HUES48 (cell line): ENCODE results near the gene ULK1.

Experiments used
- H3K27ac ChIP-seq: one replicate; pipeline ENCODE4 v1.7.0; 2013; ENCODE audit warnings: low read depth, low read length, inconsistent platforms
- H3K27me3 ChIP-seq: 2 replicates; pipeline ENCODE4 v1.6.1; 2013; ENCODE audit warnings: mild to moderate bottlenecking, low read length; ENCODE audit not compliant: control insufficient read depth, insufficient read depth
- H3K36me3 ChIP-seq: 2 replicates; pipeline ENCODE4 v1.6.1; 2013; ENCODE audit warnings: low read length; ENCODE audit not compliant: control insufficient read depth, insufficient read depth
- H3K4me1 ChIP-seq: 2 replicates; pipeline ENCODE4 v1.6.1; 2013; ENCODE audit warnings: mild to moderate bottlenecking, low read length; ENCODE audit not compliant: control insufficient read depth, insufficient read depth
- H3K4me3 ChIP-seq: 2 replicates; pipeline ENCODE4 v1.5.1; 2013; ENCODE audit warnings: mild to moderate bottlenecking, low read depth, low read length
- H3K9ac ChIP-seq: 2 replicates; pipeline ENCODE4 v1.6.1; 2013; ENCODE audit warnings: mild to moderate bottlenecking, low read depth, low read length, moderate library complexity
- H3K9me3 ChIP-seq: 2 replicates; pipeline ENCODE4 v1.6.1; 2013; ENCODE audit warnings: low read length; ENCODE audit not compliant: control insufficient read depth, insufficient read depth

ULK1 gene

DNA sequence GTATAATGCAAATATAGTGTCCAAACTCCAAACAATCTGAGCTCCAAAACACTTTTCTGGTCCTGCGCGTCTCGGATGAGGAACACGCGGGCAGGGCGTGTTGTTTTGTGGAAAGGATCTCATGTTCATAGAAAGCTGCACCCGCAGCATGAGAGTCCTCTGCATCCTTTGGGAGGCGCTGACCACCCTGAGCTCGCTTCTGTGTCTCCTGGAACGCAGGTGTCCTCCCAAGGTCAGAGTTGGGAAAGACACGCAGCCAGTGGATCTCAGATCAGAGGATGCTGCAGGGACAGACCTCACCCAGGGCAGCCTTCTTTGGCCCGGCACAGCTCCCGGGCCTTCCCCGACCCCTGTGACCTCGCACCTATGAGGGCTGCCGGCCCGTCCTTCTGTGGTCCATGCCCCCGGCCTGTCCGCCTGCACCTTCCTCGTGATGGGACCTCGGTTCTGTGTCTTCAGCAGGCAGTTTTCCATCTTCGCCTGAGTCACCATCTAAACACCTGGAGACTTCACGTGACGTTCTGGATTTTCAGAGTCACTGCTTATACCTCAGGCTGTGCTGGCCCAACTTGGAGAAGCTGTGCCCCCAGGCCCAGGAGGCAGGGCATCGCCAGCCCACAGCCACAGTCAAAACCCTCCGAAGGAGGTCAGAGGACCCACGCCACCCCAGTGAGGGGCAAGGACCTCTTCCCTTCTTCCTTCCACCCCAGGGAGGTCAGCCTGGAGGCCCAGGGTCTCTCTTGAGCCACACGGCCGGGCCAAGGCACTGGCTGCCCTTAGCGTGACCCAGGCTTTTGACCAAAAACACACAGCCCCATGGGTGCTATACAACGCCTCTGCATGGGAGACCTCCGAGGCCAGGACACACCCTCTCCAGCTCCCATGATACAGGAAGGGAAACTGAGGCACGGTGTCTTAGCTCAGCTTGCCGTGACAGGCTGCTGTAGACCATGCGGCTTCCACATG is 40.3 kb upstream of the ULK1 start:
- no peaks in the 10 kb centered on the region for H3K36me3 ChIP-seq
- H3K27me3 ChIP-seq, result no peaks in the 10 kb centered on the region
- no peak overlapping the region for H3K27ac ChIP-seq

DNA sequence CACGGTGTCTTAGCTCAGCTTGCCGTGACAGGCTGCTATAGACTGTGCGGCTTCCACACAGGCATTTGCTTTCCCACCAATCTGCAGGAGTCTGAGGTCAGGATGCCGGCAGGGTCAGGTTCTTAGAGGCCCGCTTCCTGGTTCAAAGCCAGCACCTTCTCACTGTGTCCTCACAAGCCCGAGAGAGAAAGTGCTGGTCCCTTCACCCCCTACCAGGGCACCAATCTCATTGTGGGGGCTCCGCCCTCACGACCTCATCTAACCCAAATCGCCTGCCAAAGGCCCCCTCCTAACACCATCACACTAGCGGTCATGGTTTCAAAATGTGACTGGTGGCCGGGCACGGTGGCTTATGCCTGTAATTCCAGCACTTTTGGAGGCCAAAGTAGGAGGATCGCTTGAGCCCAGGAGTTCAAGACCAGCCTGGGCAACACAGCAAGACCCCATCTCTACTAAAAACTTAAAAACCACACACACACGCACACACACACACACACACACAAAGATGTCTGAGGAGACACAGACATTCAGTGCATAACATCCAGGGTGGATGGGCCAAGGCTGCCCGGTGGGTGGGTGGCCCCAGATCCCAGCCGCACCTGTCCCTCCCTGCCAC is 39.5 kb upstream of the ULK1 start:
- H3K27me3 ChIP-seq, result no peaks in the 10 kb centered on the region
- H3K4me1 ChIP-seq, result no peaks in the 10 kb centered on the region; the same call in 1 of the 2 replicates
- no peak overlapping the region for H3K4me3 ChIP-seq
- H3K9me3 ChIP-seq, result no peaks in the 10 kb centered on the region
- H3K27ac ChIP-seq, result no peak overlapping the region
- no peaks in the 10 kb centered on the region for H3K36me3 ChIP-seq
- H3K9ac ChIP-seq, result no peak overlapping the region

More for the DNA sequence above, 40.3 kb upstream of the ULK1 start:
- no peak overlapping the region for H3K9ac ChIP-seq
- H3K4me3 ChIP-seq, result no peak overlapping the region
- no peaks in the 10 kb centered on the region for H3K9me3 ChIP-seq
- no peaks in the 10 kb centered on the region; the same call in 1 of the 2 replicates for H3K4me1 ChIP-seq

DNA sequence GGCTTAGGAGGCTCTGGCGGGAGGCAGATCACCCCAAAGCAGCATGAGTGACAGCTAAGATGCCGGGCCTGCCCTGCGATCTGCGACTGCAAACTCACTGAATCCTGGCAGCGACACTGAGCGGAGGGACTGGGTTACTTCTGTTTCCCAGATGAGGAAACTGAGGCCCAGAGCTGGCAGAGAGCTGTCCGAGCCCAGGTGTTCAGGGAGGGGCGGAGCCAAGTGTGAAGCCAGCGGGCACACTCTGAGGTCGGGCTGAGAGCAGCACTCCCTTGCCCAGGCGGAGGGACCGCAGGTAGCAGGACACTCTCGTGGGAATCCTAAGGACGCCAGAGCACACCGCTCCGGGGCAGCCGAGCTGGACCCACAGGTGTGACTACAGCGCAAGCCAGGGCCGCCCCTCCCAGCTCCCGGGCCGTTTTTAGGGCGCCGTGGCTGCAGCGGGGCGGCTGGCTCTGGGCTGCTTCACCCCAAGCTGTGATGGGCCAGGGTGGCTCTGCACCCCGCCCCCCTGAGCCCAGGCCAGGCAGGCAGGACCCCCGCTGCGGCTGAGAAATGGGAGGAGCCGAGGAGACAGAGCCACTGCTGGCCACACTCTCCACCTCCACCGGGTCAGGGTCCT is 38.8 kb upstream of the ULK1 start:
- Histone ChIP-seq H3K9ac (no peak overlapping the region), H3K27ac (no peak overlapping the region), H3K4me1 (peaks cover 2% of the 10 kb centered on the region), H3K4me3 (no peak overlapping the region), H3K9me3 (no peaks in the 10 kb centered on the region), H3K27me3 (no peaks in the 10 kb centered on the region), H3K36me3 (no peaks in the 10 kb centered on the region)

DNA sequence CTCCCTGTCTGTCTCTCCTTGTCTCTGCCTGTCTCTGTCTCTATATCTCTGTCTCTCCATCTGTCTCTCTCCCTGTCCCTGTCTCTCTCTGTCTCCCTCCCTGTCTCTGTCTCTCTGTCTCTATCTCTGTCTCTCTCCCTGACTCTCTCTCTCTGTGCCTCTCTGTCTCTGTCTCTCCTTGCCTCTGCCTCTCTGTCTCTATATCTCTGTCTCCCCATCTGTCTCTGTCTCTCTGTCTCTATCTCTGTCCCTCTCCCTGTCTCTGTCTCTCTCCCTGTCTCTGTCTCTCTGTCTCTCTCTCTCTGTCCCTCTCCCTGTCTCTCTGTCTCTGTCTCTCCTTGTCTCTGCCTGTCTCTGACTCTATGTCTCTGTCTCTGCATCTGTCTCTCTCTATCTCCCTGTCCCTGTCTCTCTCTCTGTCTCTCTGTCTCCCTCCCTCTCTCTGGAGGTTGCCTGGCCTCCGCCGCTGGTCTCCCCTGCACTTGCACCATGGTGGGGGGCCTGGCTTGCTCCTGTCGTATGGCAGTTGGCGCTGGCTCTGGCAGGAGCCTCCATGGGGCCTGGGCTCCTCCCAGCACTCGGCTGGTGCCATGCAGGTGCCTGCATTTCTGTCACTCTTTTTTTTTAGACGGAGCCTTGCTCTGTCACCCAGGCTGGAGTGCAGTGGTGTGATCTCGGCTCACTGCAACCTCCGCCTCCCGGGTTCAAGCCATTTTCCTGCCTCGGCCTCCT is 37.9 kb upstream of the ULK1 start:
- H3K4me3 ChIP-seq, result no peak overlapping the region
- H3K36me3 ChIP-seq, result no peaks in the 10 kb centered on the region
- peaks cover 7% of the 10 kb centered on the region for H3K4me1 ChIP-seq
- no peak overlapping the region for H3K9ac ChIP-seq
- no peaks in the 10 kb centered on the region for H3K27me3 ChIP-seq
- H3K27ac ChIP-seq, result no peak overlapping the region
- H3K9me3 ChIP-seq, result no peaks in the 10 kb centered on the region

DNA sequence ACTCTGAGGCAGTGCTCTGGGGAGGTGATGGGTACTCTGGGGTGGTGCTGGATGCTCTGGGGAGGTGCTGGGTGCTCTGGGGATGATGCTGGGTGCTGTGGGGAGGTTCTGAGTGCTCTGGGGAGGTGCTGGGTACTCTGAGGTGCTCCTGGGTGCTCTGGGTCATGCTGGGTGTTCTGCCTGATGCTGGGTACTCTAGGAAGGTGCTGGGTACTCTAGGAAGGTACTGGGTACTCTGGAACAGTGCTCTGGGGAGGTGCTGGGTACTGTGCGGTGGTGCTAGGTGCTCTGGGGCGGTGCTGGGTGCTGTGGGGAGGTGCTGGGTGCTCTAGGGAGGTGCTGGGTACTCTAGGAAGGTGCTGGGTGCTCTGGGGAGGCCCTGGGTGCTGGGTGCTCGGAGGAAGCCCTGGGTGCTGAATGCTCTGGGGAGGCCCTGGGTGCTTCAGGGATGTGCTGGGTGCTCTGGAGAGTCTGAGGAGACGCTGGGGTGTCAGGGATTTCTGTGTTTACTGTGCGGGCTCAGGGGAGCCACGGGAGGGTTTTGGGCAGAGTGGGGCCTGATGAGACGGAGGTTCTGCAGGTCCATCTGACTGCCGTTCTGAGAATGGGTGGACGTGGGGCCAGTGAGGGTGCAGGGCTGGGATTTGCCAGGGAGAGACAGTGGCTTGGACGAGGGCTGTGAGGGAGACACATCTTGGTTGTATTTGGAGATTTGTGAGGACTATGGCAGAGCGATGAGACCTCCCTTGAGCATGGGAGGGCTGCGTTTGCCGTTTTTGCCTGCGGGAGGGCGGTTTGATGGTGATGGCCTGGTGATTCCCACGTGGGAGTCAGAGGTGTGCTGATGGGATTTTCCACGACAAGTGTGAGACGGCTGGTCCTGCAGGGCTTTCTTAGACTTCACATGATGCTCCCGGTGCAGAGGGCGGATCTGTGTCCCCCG is 36.2 kb upstream of the ULK1 start:
- H3K9me3 ChIP-seq, result no peaks in the 10 kb centered on the region
- no peaks in the 10 kb centered on the region for H3K27me3 ChIP-seq
- no peak overlapping the region for H3K9ac ChIP-seq
- H3K4me1 ChIP-seq, result peaks cover 13% of the 10 kb centered on the region
- no peaks in the 10 kb centered on the region for H3K36me3 ChIP-seq
- H3K4me3 ChIP-seq, result no peak overlapping the region
- H3K27ac ChIP-seq, result no peak overlapping the region

DNA sequence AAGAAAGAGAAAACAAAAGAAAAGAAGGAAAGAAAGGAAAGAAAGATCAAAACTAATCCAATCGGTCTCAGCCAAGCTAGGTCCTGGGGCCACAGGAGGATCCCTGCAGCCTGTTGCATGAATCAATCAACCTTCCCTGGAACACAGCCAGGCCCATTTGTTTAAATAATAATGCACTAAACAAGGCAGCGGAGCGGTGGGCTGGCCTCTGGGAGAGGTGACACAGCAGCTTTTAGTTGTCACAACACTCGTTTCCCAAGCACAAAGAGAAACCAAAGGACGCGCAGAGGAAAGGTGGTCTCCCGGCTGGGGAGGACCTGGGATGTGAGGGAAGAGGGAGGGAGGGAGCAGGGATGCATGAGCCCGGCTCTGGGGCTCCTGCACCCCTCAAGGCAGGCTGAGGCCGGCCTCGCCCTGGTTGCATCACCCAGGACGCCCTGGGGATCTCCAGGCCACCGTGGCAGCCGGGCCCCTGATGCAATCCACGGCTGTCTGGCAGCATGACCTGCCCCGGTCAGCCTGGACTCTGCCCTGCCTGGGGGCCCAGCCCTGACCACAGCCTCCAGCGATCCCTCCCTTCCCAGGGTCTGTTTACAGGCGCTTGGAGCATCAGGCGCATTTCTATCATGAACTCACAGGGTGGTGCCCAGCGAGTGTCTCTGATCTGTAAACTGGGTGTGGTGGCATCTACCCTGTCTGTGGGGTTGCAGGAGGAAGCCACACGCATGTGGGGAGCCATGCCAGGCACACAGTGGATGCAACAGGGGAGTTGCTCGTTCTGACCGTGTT is 33.8 kb upstream of the ULK1 start:
- Histone ChIP-seq H3K4me3 (no peak overlapping the region), H3K9ac (peak overlapping the region; percentile 32), H3K9me3 (no peaks in the 10 kb centered on the region), H3K27me3 (no peaks in the 10 kb centered on the region), H3K36me3 (no peaks in the 10 kb centered on the region), H3K27ac (peak overlapping the region; percentile 72), H3K4me1 (peaks cover 19% of the 10 kb centered on the region)

DNA sequence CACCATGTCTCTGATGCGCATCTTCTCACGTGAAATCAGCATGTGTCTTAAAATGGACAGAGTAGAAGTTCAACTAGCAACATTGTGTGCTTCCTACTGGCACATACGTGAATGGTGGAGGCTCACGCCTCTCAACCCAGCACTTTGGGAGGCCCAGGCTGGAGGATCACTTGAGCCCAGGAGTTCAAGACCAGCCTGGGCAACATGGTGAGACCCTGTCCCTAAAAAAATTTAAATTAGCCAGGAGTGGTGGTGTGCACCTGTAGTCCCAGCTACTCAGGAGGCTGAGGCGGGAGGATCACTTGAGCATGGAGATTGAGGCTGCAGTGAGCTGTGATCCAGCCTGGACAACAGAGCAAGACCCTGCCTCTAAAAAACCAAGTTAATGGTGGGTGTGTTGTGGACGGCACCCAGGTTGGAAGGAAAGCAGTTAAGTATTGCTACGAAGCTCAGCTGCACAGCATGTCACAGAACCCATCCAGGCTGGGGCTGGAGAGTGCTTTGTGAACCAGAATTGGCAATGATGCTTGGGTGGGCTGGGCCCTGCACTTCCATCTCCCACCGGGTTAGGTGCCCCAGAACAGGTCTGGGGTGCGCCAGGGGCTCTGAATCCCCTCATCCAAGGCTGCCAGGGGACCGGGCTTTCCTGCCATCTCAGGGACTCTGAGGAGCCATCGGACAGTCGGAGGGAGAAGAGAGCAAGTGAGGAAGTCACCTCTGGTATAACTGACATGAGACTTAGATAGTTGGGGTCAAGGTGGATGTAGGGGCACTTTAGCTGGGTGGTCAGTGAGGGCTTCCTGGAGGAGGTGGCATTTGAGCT is 33.0 kb upstream of the ULK1 start:
- no peak overlapping the region for H3K4me3 ChIP-seq
- H3K27me3 ChIP-seq, result no peaks in the 10 kb centered on the region
- H3K9me3 ChIP-seq, result no peaks in the 10 kb centered on the region
- H3K9ac ChIP-seq, result 0 out of 2 replicates have a peak overlapping the region, but pooled peaks have one; percentile 32
- peaks cover 19% of the 10 kb centered on the region for H3K4me1 ChIP-seq
- peak overlapping the region; percentile 72 for H3K27ac ChIP-seq
- no peaks in the 10 kb centered on the region for H3K36me3 ChIP-seq

DNA sequence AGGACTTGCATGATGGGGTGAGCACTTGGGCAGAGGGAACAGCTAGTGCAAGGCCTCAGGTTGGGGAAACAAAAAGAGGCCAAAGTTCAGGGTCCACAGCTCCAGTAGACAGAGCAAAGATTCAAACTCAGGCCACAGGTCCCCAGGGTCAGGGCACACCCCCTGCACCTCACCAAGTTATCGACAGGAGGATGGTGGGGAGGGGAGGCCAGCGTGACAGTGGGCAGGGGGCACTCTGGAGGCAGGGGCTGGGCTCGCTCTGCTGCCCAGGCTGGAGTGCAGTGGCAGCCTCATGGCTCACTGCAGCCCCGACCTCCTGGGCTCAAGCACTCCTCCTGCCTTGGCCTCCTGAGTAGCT is 32.4 kb upstream of the ULK1 start:
- Histone ChIP-seq H3K27me3 (no peaks in the 10 kb centered on the region), H3K9me3 (no peaks in the 10 kb centered on the region), H3K4me1 (peaks cover 19% of the 10 kb centered on the region), H3K9ac (no peak overlapping the region), H3K27ac (no peak overlapping the region), H3K36me3 (no peaks in the 10 kb centered on the region), H3K4me3 (no peak overlapping the region)

DNA sequence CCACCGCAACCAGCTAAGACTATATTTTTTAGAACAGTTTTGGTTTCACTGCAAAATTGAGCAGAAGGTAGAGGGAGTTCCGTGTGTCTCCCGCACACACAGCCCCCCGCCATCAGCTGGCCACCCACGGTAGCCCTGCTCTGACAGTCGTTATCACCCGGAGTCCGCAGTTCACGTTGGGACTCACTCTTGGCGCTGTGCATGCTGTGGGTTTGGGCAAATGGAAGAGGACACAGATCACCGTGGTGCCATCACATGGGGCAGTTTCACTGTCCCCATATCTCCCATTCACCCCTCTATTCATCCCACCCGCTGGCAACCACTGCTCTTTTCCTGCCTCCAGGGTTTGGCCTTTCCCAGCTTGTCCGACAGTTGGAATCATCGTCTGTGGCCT is 31.8 kb upstream of the ULK1 start:
- Histone ChIP-seq H3K27ac (peak overlapping the region; percentile 43), H3K9me3 (no peaks in the 10 kb centered on the region), H3K27me3 (no peaks in the 10 kb centered on the region), H3K36me3 (no peaks in the 10 kb centered on the region), H3K4me1 (peaks cover 19% of the 10 kb centered on the region), H3K4me3 (no peak overlapping the region), H3K9ac (no peak overlapping the region)
